ENCODE data around the gene PTPRT. TPM values are rescaled to one million over a fixed set of nuclear protein-coding genes. Genes with fewer than 3 reads are reported as not detected.

The PTPRT gene
- total RNA-seq, 4 donors from 2014 or later, result under 0.01 to 0.64 (median 0.40) TPM

DNA sequence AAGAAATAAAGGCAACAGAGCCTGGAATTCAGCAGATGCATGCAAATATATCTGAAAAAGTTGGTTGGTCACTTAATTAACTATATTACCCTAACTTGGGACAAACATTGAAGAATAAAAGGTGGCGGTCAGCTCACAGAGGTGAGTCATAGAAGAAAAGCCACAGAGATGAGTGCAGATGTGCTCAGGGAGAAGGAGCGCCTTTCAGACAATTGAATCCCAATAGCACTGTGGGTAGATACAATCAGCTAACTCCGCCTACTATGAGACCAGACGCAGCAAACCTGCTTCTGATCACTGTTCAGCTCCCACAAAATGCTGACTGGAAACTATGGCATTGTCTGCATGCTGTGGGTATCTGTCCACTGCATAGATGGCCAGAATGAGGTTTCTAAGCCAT is 447.8 kb downstream of the PTPRT start:
- H3K27me3 ChIP-seq, result no peaks in the 10 kb centered on the region
- H3K4me1 ChIP-seq, result no peaks in the 10 kb centered on the region
- no peaks in the 10 kb centered on the region for H3K9me3 ChIP-seq
- H3K27ac ChIP-seq, result no peak overlapping the region
- no peak overlapping the region for H3K4me3 ChIP-seq
- TF ChIP-seq POLR2A (IDR thresholded peaks at IDR 0.05) (no peak), POLR2AphosphoS5 (IDR thresholded peaks at IDR 0.05) (no peak), EP300 (IDR thresholded peaks at IDR 0.05; ENCODE audit: low read depth) (no peak), CTCF (IDR thresholded peaks at IDR 0.05) (no peak)
- 83 to 95% methylated on average over 3 to 4 of the region's 4 CpGs for WGBS, 2 donors (ENCODE audit: low coverage in 1 of 2)
- intact Hi-C loops (cut with DNase I; ENCODE audit: low total_unique reads) (no loop called here), in situ Hi-C loops (cut with MboI; ENCODE audit: low pct_ligation_motif_present in 1 of 4, low pct_unique_long_range_greater_than_20kb in 1 of 4, low sequenced_read_pairs in 3 of 4) (no loop called here)
- no peaks in the 10 kb centered on the region for H3K36me3 ChIP-seq
- DNase-seq, result no peak

GRCh38 chr20:42740226-42740870 is 449.4 kb downstream of the PTPRT start:
- Histone ChIP-seq H3K27ac (no peak overlapping the region), H3K4me1 (no peaks in the 10 kb centered on the region), H3K4me3 (no peak overlapping the region), H3K9me3 (no peaks in the 10 kb centered on the region), H3K36me3 (no peaks in the 10 kb centered on the region), H3K27me3 (no peaks in the 10 kb centered on the region)
- WGBS, 2 donors (ENCODE audit: low coverage in 1 of 2), result 45% methylated on average over 6 of the region's 6 CpGs; no CpG with 5 or more reads in 1 of the 2 donors
- no peak for TF ChIP-seq POLR2AphosphoS5 (IDR thresholded peaks at IDR 0.05)
- TF ChIP-seq CTCF (IDR thresholded peaks at IDR 0.05), result no peak
- no peak for TF ChIP-seq POLR2A (IDR thresholded peaks at IDR 0.05)
- TF ChIP-seq EP300 (IDR thresholded peaks at IDR 0.05; ENCODE audit: low read depth), result no peak
- in situ Hi-C loops (cut with MboI; ENCODE audit: low pct_ligation_motif_present in 1 of 4, low pct_unique_long_range_greater_than_20kb in 1 of 4, low sequenced_read_pairs in 3 of 4) (no loop called here), intact Hi-C loops (cut with DNase I; ENCODE audit: low total_unique reads) (no loop called here)
- DNase-seq, result no peak

GRCh38 chr20:42739683-42740082 is 450.0 kb downstream of the PTPRT start:
- no peak overlapping the region for H3K4me3 ChIP-seq
- WGBS, 2 donors (ENCODE audit: low coverage in 1 of 2), result 94 to 100% methylated on average over 1 to 3 of the region's 3 CpGs
- intact Hi-C loops (cut with DNase I; ENCODE audit: low total_unique reads), result no loop called here
- no peaks in the 10 kb centered on the region for H3K27me3 ChIP-seq
- in situ Hi-C loops (cut with MboI; ENCODE audit: low pct_ligation_motif_present in 1 of 4, low pct_unique_long_range_greater_than_20kb in 1 of 4, low sequenced_read_pairs in 3 of 4), result no loop called here
- DNase-seq, result no peak
- no peaks in the 10 kb centered on the region for H3K36me3 ChIP-seq
- no peak for TF ChIP-seq POLR2AphosphoS5 (IDR thresholded peaks at IDR 0.05)
- no peak for TF ChIP-seq EP300 (IDR thresholded peaks at IDR 0.05; ENCODE audit: low read depth)
- no peak for TF ChIP-seq POLR2A (IDR thresholded peaks at IDR 0.05)
- no peak for TF ChIP-seq CTCF (IDR thresholded peaks at IDR 0.05)
- H3K9me3 ChIP-seq, result no peaks in the 10 kb centered on the region
- H3K27ac ChIP-seq, result no peak overlapping the region
- H3K4me1 ChIP-seq, result no peaks in the 10 kb centered on the region

DNA sequence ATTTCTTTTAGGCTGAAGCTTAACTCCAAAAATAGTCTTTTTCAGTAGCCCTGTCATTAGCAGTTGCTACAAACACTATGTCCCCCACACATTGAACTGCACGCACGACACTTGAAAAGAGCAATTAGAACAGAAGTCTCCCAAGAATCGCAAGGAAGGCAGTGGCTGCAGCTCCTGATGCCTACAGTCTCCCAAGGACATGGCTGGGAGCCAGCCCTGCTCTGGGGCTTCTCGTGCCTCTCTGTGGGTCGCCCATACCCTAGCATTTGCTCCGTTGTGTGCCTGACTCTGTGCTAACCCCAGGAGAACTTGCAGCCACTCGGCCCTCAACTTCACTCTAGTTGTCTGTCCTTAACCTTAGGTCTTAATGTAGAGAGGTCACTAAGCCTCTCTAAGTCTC is 454.2 kb downstream of the PTPRT start:
- H3K9me3 ChIP-seq, result no peaks in the 10 kb centered on the region
- TF ChIP-seq CTCF (IDR thresholded peaks at IDR 0.05), result no peak
- no peak for TF ChIP-seq POLR2A (IDR thresholded peaks at IDR 0.05)
- no peak for TF ChIP-seq POLR2AphosphoS5 (IDR thresholded peaks at IDR 0.05)
- no peak for TF ChIP-seq EP300 (IDR thresholded peaks at IDR 0.05; ENCODE audit: low read depth)
- H3K27me3 ChIP-seq, result no peaks in the 10 kb centered on the region
- WGBS, 2 donors (ENCODE audit: low coverage in 1 of 2), result 67 to 78% methylated on average over 4 to 7 of the region's 7 CpGs
- in situ Hi-C loops (cut with MboI; ENCODE audit: low pct_ligation_motif_present in 1 of 4, low pct_unique_long_range_greater_than_20kb in 1 of 4, low sequenced_read_pairs in 3 of 4) (no loop called here), intact Hi-C loops (cut with DNase I; ENCODE audit: low total_unique reads) (no loop called here)
- H3K4me1 ChIP-seq, result no peaks in the 10 kb centered on the region
- DNase-seq, result no peak
- H3K4me3 ChIP-seq, result no peak overlapping the region
- no peak overlapping the region for H3K27ac ChIP-seq
- H3K36me3 ChIP-seq, result no peaks in the 10 kb centered on the region

All from transverse colon (tissue), 4 donors.